HG02970 (cell line): ENCODE measurements around the gene FAM76A.
"Not testable (repeated sequence)": the region's sequence is repeated elsewhere in the genome, so short reads cannot be mapped to it uniquely, and the experiment has no call there.

ENCODE experiments used
- ATAC-seq: cut with Tn5 transposase; IDR thresholded peaks from one replicate; pipeline ENCODE4 v1.9.1; 2021; ENCODE audit warnings: mild to moderate bottlenecking, moderate library complexity, moderate number of reproducible peaks; ENCODE audit not compliant: unreplicated experiment, low FRiP score

Gene FAM76A

DNA sequence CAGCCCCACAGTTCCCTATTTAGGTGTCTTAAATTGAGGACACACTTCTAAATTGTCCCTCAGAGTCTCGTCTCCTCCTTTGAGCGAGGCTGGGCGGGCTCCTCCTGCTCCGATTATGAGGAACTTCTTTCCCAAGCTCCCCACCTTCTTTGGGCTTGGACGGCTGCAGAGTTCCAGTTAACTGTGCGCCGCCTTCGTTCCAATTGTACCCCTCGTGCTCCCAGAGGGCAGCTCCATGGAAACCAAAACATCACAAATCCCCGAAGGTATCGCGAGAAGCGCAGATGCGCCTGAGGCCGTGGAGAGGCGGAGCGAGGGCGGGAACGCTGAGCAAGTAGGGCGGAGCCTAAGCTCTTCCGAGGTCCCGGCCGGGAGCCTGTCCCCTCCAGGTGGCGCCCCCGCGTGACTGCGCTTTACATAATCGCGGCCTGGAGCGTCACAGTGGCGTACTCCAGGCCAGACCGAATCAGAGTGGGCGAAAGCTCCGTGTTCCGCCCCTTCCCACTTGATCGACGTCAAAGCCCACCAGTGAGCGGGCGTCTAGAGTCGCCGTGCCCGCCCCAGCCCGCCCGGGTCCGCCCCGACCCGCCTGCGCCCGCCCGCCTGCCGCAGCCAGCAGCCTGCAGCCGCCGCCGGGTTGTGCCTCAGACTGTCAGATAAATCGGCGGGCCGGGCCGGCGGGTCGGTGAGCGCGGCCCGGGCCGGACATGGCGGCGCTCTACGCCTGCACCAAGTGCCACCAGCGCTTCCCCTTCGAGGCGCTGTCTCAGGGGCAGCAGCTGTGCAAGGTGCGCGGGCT lies at the start of gene FAM76A:
Gene FAM76A, plus strand, starts transcription at position 588 of the 799 bp plus-strand sequence. Its CDS starts 120 bp downstream, at position 708.
- peak; percentile 97 for ATAC-seq

DNA sequence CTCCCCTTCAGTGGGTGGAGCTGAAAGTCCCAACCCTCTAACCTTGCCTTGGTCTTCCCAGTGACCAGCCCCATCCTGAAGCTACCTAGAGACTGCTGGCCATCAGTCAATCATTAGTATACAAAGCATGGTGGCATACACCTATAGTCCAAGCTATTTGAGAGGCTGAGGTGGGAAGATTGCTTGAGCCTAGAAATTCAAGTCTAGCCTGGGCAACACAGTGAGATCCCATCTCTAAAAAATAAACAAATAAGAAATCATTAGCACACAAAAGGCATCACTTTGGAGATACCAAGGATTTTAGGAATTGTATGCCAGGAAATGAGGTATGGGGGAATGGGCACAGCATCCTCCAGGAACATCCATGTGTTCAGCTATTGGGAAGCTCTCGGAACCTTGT lies 49.4 kb upstream of the FAM76A start:
- ATAC-seq, result no peak

DNA sequence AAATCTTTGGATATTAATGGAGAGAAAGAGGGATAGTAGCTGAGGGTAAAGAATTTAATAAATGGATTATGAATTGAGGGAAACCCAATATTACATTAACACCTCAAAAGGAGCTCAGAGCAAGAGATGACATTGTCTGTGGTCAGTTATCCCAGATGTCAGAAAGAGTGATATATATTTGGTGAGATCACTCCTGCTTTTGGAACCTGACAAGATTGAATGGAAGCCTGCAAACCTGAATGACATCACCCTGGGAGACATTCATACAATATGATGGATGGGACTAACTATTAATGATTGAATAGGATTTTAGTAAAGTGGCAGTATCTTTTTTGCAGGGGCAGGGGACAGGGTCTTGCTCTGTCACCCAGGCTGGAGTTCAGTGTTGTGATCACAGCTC lies 47.0 kb upstream of the FAM76A start:
- ATAC-seq, result no peak

DNA sequence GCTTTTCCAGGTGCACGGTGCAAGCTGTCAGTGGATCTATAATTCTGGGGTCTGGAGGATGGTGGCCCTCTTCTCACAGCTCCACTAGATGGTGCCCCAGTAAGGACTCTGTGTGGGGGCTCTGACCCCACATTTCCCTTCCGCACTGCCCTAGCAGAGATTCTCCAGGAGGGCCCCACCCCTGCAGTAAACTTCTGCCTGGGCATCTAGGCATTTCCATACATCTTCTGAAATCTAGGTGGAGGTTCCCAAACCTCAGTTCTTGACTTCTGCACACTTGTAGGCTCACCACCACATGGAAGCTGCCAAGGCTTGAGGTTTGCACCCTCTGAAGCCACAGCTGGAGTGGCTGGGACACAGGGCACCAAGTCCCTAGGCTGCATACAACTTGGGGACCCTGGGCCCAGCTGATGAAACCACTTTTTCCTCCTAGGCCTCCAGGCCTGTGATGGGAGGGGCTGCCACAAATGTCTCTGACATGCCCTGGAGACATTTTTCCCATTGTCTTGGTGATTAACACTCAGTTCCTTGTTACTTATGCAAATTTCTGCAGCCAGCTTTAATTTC lies 45.5 kb upstream of the FAM76A start:
- not testable (repeated sequence) for ATAC-seq

DNA sequence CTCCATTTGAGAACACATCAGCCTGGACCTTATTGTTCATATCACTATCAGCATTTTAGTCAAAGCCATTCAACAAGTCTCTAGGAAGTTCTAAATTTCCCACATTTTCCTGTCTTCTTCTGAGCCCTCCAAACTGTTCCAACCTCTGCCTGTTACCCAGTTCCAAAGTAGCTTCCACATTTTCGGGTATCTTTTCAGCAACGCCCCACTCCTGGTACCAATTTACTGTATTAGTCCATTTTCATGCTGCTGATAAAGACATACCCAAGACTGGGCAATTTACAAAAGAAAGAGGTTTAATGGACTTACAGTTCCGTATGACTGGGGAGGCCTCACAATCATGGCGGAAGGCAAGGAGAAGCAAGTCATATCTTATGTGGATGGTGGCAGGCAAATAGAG lies 44.2 kb upstream of the FAM76A start:
- not testable (repeated sequence) for ATAC-seq

DNA sequence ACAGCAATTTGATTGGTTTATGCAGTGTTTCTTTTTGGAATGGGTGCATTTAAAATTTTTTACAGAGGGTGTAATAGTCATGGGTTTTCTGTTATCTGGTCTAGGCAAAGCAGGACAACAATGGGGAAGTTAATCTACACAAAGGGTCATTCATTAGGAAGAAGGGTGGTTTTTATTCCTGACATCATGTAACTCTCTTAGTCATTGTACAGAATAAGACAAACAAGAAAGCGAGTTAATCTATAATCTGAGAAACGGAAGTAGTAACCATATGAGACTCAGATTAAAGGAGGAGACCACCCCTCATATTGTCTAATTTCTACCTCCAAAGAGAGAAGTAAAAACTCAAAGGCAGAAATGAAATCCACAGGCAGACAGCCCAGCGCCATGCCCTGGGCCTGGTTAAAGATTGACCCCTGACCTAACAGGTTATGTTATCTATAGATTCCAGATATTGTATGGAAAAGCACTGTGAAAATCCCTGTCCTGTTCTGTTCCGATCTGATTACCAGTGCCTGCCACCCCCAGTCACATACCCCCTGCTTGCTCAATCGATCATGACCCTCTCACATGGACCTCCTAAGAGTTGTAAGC lies 43.3 kb upstream of the FAM76A start:
- no peak for ATAC-seq

DNA sequence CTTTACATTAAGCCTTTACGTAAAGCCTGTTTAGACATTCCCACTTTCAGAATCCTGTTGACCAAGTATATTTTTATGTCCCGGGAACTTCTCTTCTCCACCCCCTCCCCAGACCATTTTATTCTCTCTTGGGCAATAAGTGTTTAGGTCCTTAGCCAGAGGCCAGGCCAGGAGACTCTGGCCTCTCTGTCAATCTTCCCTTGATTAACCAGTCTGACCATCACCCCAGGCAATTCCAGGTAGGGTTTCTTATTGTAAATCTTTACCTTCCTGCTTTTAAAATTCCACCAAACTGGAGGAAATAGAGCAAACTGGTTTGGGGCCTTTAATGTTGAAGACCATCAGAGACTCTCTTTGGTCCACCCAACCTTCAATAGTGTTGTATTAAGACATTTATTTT lies 41.6 kb upstream of the FAM76A start:
- no peak for ATAC-seq

DNA sequence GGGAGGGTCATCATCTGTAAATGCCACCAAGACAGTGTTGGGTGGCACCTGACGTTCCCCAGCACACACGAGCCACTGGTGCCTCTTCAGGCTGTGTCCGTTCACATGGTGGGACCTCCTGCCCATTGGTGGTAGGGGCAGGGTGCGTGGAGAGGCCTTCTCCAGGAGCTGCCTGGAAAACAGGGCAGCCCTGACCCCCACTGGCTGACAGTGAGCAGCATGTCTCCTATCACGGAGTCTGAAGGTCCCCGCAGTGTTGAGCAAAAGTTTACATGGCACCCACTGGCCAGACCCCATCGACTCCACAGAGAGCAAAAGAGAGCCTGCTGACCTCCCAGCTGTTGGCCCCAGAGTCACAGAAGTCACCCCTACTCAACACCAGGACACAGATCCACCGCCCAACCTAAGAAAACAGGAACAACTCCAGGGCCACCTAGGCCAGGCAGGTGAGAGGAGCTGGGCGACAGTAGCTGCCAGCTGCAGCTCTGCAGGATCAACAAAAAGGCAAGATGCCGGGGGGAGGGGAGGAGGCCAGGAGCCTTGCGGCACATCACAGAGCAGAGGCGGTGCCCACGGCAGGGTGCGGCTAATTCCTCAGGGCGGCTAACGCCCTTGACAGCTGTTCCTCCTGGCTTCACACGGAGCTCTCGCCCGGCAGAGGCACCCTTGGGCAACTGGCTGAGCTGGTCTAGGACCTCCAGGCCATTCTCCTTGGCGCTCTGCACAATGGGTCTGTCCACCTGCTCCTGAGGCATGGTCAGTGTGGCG lies 39.4 kb upstream of the FAM76A start:
- ATAC-seq, result no peak

DNA sequence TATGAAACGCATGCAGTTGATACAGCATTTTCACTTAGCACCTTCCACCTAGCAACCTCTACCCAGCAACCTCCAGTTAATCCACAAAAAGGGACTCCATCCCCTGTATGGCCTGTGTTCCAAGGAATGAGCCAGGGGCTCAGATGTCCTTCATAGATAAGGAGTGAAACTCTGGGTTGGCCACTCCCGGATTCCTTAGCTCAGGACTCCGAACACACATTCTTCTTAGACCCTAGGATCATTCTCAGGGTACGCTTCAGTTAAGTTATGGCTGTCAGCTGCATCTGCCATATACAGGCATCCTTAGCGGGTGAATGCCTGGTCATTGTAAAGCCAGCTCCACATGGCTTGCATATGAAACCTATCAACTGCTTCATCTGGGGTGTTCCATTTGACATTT lies 37.9 kb upstream of the FAM76A start:
- ATAC-seq, result no peak

DNA sequence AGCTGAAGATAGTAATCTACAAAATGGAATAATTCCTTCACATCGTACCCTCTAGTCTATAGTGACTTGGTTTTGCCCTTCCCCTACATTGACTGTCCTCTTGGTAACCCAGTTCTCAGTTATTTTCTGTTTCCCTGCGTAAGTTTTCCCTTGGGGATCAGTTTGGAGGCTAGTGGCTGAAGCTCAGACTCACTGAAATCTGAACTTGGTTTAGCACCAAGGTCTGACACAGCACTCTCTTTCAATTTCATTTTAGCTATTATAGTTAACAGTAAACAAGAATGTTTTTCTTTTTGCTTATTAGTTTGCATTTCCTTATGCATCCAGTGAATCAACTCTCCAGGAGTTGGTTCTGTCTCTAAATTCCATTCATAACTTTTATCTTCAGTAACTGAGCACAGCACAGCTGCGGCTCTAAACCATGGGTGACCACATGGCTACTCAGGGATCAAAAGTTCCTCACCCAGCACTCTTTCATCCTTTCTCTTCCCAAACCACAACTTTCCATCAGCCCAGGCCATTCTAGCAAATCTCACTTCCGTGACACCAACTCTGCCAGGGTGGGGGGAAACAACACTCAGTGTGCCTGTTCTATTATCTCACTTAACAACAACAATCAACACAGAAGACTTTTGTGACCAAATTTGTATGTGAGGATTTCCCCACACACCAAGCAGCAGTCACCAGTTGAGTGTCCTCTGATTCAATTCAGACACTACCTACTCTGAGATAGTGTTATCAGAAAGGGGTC lies 36.2 kb upstream of the FAM76A start:
- no peak for ATAC-seq

DNA sequence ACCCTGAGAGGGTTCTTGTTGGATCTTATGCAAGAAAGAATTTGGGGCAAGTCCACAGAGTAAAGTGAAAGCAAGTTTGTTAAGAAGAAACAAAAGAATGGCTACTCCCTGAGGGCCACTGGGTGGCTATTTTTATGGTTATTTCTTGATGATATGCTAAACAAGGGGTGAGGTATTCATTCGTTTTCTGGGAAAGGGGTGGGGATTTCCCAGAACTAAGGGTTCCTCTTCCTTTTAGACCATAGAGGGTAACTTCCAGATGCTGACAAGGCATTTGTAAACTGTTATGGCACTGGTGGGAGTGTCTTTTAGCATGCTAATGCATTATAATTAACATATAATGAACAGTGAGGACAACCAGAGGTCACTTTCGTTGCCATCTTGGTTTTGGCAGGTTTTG lies 35.6 kb upstream of the FAM76A start:
- no peak for ATAC-seq

DNA sequence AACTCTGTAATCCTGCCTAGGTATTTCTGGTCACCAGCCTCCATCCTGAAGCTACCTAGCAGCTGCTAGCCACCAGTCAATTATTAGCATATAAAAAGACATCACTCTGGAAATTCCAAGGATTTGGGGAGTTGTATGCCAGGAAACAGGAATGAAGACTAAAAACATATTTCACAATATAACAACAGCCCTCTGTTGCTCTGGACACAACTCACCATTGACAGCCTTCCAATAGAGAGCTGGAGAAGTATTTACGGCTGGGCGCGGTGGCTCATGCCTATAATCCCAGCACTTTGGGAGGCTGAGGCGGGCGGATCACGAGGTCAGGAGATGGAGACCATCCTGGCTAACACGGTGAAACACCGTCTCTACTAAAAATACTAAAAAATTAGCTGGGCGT lies 28.9 kb upstream of the FAM76A start:
- ATAC-seq, result not testable (repeated sequence)

DNA sequence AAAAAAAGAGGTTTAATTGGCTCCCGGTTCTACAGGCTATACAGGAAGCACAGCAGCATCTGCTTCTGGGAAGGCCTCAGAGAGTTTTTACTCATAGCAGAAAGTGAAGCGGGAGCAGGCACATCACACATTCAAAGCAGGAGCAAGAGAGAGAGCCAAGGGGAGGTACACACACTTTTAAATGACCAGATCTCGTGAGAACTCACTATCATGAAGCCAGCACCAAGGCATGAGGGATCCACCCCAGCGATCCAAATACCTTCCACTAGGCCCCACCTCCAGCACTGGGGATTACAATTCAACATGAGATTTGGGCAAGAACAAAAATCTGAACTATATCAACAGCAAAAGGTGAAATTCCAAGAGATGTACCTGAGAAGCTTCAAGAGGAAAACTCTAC lies 20.8 kb upstream of the FAM76A start:
- no peak for ATAC-seq

DNA sequence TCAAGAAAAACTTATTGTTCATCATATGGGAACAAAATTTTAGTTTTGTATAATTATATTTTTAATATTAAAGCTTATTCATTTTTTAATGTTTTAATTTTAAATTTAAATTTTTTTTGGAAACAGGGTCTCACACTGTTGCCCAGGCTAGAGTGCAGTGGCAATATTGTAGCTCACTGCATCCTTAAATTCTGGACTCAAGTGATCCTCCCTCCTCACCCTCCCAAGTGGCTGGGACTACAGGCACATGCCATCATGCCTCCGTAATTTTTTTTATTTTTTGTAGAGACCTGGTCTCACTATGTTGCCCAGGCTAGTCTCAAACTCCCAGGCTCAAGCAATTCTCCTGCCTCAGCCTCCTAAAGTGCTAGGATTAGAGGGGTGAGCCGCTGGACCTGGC lies 20.2 kb upstream of the FAM76A start:
- ATAC-seq, result no peak

DNA sequence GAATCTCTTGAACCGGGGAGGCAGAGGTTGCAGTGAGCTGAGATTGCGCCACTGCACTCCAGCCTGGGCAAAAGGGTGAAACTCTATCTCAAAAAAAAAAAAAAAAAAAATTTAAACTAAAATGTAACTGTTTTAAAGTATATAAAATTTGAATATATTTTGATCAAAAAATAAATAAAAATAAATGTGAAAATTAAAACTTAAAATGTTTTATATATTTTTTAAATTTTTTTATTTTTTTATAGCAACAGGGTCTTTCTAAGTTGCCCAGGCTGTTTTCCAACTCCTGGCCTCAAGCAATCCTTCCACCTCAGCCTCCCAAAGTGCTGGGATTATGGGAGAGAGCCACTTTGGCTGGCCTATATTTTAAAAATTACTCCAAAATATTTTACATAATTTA lies 15.2 kb upstream of the FAM76A start:
- no peak for ATAC-seq

DNA sequence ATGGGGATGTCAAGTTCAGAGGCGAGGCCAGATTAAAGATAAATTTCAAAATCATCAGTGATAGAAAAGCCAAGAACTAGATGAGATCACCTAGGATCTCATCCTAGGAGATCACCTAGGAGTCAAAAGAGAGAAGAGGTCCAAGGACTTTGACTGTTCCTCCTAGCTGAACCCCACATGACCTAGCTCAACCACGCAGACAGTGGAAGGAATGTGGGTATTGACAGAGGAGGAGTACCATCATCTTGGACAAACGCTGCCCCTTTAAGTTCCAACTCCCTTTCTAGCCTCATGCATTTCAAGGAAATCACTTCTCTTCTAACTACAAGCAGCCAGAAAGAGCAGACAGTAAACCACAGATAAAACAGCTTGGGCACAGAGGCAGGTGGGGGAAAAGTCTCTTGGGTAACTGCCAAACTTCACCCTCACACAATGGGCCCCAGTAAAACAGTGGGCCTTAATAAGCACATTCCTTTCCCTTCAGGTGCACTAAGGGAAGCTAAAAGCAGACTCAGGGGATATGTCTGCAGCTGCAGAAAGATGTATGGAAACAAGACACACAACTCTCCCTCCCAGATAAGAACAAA lies 12.5 kb upstream of the FAM76A start:
- ATAC-seq, result no peak

DNA sequence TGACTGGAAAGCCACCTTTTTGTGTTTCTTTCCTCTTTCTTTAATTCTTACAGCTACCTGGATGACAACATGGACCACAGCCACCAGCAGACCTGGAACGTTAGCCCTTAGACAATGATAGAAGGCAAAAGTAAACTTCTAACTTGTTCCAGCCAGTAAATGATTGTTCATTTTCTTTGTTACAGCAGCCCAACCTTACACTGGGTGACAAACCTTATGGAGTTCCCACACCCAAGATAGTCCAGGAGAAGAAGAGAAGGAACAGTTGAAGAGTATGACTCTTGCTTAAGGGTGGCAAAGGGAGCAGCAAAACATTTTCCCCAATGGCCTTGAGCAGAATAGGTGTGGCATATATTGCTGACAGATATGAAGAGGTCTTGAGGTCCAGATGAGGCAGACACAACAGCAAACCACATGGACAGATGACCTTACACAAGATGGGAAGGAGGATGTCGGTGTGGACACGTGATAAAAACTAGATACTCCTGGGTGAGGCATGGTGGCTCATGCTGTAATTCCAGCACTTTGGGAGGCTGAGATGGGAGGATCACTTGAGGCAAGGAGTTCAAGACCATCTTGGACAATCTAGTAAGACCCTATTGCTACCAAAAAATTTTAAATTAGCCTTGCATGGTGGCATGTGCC lies 11.8 kb upstream of the FAM76A start:
- ATAC-seq, result no peak

DNA sequence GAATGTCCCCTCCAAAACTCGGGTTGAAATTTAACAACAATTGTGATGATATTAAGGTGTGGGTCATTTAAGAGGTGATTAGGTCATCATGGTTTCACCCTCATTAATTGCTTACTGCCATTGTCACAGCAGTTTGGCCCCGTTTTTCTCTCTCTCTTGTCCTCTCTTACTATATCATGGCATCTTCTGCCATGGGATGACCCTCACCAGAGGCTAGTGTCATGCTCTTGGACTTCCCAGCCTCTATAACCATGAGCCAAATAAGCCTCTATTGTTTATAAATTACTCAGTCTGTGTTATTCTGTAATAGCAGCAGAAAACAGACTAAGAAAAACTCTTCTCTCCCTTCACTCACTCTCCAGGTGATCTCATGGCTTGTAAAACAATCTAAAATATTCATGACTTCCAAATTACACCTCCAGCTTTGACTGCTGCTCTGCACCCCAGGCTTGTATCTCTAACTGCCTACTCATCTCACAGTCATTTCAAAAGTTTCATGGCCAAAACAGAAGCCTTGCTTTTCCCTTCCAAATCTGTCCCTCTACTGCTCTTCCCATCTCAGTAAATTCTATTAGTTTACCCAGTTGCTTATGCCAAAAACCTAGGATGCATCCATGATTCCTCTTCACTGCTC lies 9.4 kb upstream of the FAM76A start:
- ATAC-seq, result no peak
